Measurements from ENCODE around the gene SLC27A2.

DNA sequence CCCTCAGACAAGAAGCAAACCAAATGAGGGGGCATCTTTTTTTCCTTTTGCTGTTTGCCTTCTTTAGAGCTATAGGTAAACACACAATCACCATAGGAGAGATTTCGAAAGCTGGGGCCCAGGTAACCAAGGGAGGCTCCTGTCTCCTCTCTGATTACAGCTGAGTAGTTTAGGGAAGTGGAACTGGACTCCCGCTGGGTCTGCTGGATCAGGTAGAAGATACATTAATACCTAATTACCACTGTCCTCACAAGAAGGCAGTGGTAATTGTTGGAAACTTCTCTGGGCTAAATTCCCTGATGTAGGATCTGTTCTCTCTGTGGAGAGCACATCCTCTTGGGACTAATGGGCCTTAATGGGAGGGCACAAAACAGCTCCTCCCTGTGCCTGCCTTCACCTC lies 50.8 kb downstream of the SLC27A2 start:
- TF ChIP-seq EZH2 (IDR thresholded peaks at IDR 0.05; ENCODE audit: borderline replicate concordance, insufficient read depth, low read depth, low read length, poor library complexity, severe bottlenecking): no peak
- TF ChIP-seq, protein P1, sequence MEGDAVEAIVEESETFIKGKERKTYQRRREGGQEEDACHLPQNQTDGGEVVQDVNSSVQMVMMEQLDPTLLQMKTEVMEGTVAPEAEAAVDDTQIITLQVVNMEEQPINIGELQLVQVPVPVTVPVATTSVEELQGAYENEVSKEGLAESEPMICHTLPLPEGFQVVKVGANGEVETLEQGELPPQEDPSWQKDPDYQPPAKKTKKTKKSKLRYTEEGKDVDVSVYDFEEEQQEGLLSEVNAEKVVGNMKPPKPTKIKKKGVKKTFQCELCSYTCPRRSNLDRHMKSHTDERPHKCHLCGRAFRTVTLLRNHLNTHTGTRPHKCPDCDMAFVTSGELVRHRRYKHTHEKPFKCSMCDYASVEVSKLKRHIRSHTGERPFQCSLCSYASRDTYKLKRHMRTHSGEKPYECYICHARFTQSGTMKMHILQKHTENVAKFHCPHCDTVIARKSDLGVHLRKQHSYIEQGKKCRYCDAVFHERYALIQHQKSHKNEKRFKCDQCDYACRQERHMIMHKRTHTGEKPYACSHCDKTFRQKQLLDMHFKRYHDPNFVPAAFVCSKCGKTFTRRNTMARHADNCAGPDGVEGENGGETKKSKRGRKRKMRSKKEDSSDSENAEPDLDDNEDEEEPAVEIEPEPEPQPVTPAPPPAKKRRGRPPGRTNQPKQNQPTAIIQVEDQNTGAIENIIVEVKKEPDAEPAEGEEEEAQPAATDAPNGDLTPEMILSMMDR (IDR thresholded peaks at IDR 0.05): no peak

All from B cell (primary cell).